K562 (cell line): ENCODE measurements around the gene NDUFAF5. TPM values are rescaled to one million over a fixed set of nuclear protein-coding genes. Genes with fewer than 3 reads are reported as not detected.

Source experiments
- ATAC-seq: fragments of 200-7000 bp; cut with Tn5 transposase; 3 replicates; pipeline ENCODE4 v1.9.1; 2020; ENCODE audit warnings: moderate library complexity
- BruUV-seq: library from RNA; stranded (reverse); fragments of 400-500 nt; replicated peaks from 2 replicates; lab custom pipeline; 2021; lab: Mats Ljungman, UMichigan
- CTCF ChIA-PET: fragments of 300-600 bp; formaldehyde crosslinking; extraction: SDS; loops from one replicate; lab custom pipeline; 2021; ENCODE audit warnings: low intra/inter-chr PET ratio; lab: Yijun Ruan, JAX
- POLR2A ChIA-PET: fragments of 300-600, 350-650 bp; sonication (Branson Sonifier 250); formaldehyde crosslinking; extraction: SDS; loops from one replicate; lab custom pipeline; 2021; ENCODE audit warnings: antibody characterized with exemption, inconsistent platforms; lab: Yijun Ruan, JAX
- DNase-seq, 4 experiments: peaks; one replicate each; pipeline versions ENCODE4 v3.0.0 to v3.0.0-alpha.2; 2011 to 2018; ENCODE audit warnings: low spot score in 3 of 4, mixed read lengths in 3 of 4; ENCODE audit errors: extremely low read depth in 1 of 4
- FAIRE-seq: peaks from 2 replicates; lab custom pipeline; 2011; peaks lifted over from hg19 to GRCh38; lab: Jason Lieb, UNC
- H2AFZ ChIP-seq: 2 replicates; pipeline ENCODE4 v1.6.0; 2011; ENCODE audit warnings: low read depth, low read length, control low read depth, inconsistent platforms
- H3K27ac ChIP-seq: fragments of 200-600 bp; 3 replicates; pipeline ENCODE4 v1.8.0; 2011; ENCODE audit warnings: low read depth, mild to moderate bottlenecking, control low read depth, inconsistent platforms, low read length, moderate library complexity, mixed read lengths; ENCODE audit errors: extremely low read depth
- H3K27me3 ChIP-seq, 2 experiments: fragments of 300-600 bp in 1 of 2; 2 replicates in 1 of 2; 3 replicates in 1 of 2; pipeline versions ENCODE4 v1.6.0 to v1.8.0; 2011; ENCODE audit warnings: inconsistent platforms in 2 of 2, low read length in 2 of 2, mild to moderate bottlenecking in 1 of 2, mixed read lengths in 1 of 2, moderate library complexity in 1 of 2; ENCODE audit not compliant: control insufficient read depth in 2 of 2, insufficient read depth in 2 of 2
- H3K36me3 ChIP-seq: fragments of 300-600 bp; 3 replicates; pipeline ENCODE4 v1.8.0; 2011; ENCODE audit warnings: mild to moderate bottlenecking, low read length, inconsistent platforms; ENCODE audit not compliant: control insufficient read depth, insufficient read depth
- H3K4me1 ChIP-seq, 2 experiments: fragments of 200-600 bp in 1 of 2; replicated peaks in 1 of 2; 2 replicates in 1 of 2; 3 replicates in 1 of 2; pipeline versions ENCODE4 v1.5.1 to v1.8.0; 2011; ENCODE audit warnings: inconsistent platforms in 2 of 2, low read length in 2 of 2, mild to moderate bottlenecking in 1 of 2, mixed read lengths in 1 of 2, moderate library complexity in 1 of 2; ENCODE audit not compliant: control insufficient read depth in 2 of 2, insufficient read depth in 2 of 2
- H3K4me2 ChIP-seq: 2 replicates; pipeline ENCODE4 v1.6.1; 2011; ENCODE audit warnings: low read length, control low read depth, inconsistent platforms, mixed read lengths; ENCODE audit not compliant: insufficient read depth
- H3K4me3 ChIP-seq: fragments of 200-600 bp; sonication (generic), shearing (Covaris generic); 2 replicates; pipeline ENCODE4 v1.5.1; 2016; ENCODE audit warnings: control low read depth, inconsistent platforms
- H3K79me2 ChIP-seq: fragments of 200-600 bp; 3 replicates; pipeline ENCODE4 v1.8.0; 2011; ENCODE audit warnings: low read length, inconsistent platforms; ENCODE audit not compliant: control insufficient read depth, insufficient read depth
- H3K9ac ChIP-seq, 2 experiments: 2 replicates each; pipeline versions ENCODE4 v1.6.0 to v1.6.1; 2011; ENCODE audit warnings: low read depth in 2 of 2, low read length in 2 of 2, control low read depth in 1 of 2, inconsistent platforms in 1 of 2, mild to moderate bottlenecking in 1 of 2, mixed read lengths in 1 of 2; ENCODE audit not compliant: insufficient read depth in 1 of 2
- H3K9me1 ChIP-seq: one replicate; pipeline ENCODE4 v1.6.0; 2011; ENCODE audit warnings: inconsistent platforms, mild to moderate bottlenecking, low read length, moderate library complexity; ENCODE audit not compliant: control insufficient read depth, insufficient read depth
- H3K9me3 ChIP-seq: replicated peaks from 2 replicates; pipeline ENCODE4 v1.5.1; 2011; ENCODE audit warnings: low read depth, low read length, inconsistent platforms; ENCODE audit not compliant: control insufficient read depth, insufficient read depth
- H4K20me1 ChIP-seq: replicated peaks from 2 replicates; pipeline ENCODE4 v1.6.1; 2011; ENCODE audit warnings: low read length, inconsistent platforms, mixed read lengths; ENCODE audit not compliant: control insufficient read depth, insufficient read depth
- BMI1 ChIP-seq: fragments of 150-350 bp; IDR thresholded peaks from 2 replicates; pipeline ENCODE4 v1.6.1; 2014; ENCODE audit warnings: low read length
- CREB1 ChIP-seq, 2 experiments: sonication (generic) in 1 of 2; formaldehyde crosslinking in 1 of 2; IDR thresholded peaks; 2 replicates each; pipeline versions ENCODE4 v1.6.1 to v1.8.0; 2012 to 2022; ENCODE audit warnings: inconsistent platforms in 1 of 2, mild to moderate bottlenecking in 1 of 2, missing genetic modification reagents in 1 of 2, moderate library complexity in 1 of 2
- CXXC5 ChIP-seq: fragments of 250-450 bp; sonication (Bioruptor Pico); IDR thresholded peaks from 2 replicates; pipeline ENCODE4 v1.8.0; 2022; ENCODE audit warnings: inconsistent platforms, mild to moderate bottlenecking, moderate library complexity
- MYNN ChIP-seq, 2 experiments: sonication (generic); formaldehyde crosslinking in 1 of 2; IDR thresholded peaks; 2 replicates each; pipeline versions ENCODE4 v1.5.0 to v1.6.1; 2016 to 2020; ENCODE audit warnings: antibody characterized with exemption in 1 of 2, missing genetic modification reagents in 1 of 2
- NCOA4 ChIP-seq: fragments of 450-650 bp; IDR thresholded peaks from 2 replicates; pipeline ENCODE4 v1.6.1; 2018; ENCODE audit warnings: mild to moderate bottlenecking; ENCODE audit not compliant: partially characterized antibody
- SAFB2 ChIP-seq: fragments of 200-400 bp; formaldehyde crosslinking; IDR thresholded peaks from 2 replicates; pipeline ENCODE4 v1.6.1; 2018; ENCODE audit warnings: borderline replicate concordance, low read length, low read depth, moderate library complexity; ENCODE audit not compliant: severe bottlenecking
- SRF ChIP-seq, 2 experiments: fragments of 250-450, 450-650 bp in 1 of 2; sonication (Bioruptor Pico) in 1 of 2; sonication (generic) in 1 of 2; formaldehyde crosslinking; IDR thresholded peaks; 2 replicates each; pipeline versions ENCODE4 v1.5.0 to v1.5.1; 2020 to 2022; ENCODE audit warnings: mild to moderate bottlenecking in 1 of 2, missing genetic modification reagents in 1 of 2
- ZNF583 ChIP-seq: fragments of 250-450 bp; sonication (Bioruptor Pico); IDR thresholded peaks from 2 replicates; pipeline ENCODE4 v1.4.0; 2020
- ZNF668 ChIP-seq: fragments of 250-450 bp; sonication (Bioruptor Pico); IDR thresholded peaks from 2 replicates; pipeline ENCODE4 v1.8.0; 2022; ENCODE audit warnings: mild to moderate bottlenecking, inconsistent platforms
- WGBS: fragments of 100-300 bp; shearing (Covaris generic); methylation state at CpG from one replicate; pipeline ENCODE4 v1.1.6; 2016; ENCODE audit warnings: low coverage, mixed read lengths; ENCODE audit not compliant: insufficient coverage; ENCODE audit errors: missing lambda C conversion rate; 5-methylcytosine and 5-hydroxymethylcytosine counted together
- in situ Hi-C: fragments of 300-500 bp; cut with MboI; formaldehyde crosslinking; loops from 4 replicates; pipeline ENCODE4 v1.15.0; 2018; ENCODE audit warnings: inconsistent platforms, mixed read lengths
- intact Hi-C: fragments of 100-400 bp; cut with micrococcal nuclease; formaldehyde crosslinking; loops from 2 replicates; pipeline ENCODE4 v1.14.2; 2022
- polyA plus RNA-seq, 8 experiments: library from polyadenylated mRNA; depleted of rRNA in 4 of 8; stranded (reverse) in 5 of 8; unstranded in 3 of 8; fragments of >200 nt; fragmentation: Nextera tagmentation in 2 of 8; fragmentation: Illumina TruSeq in 1 of 8; extraction: Ambion mirVana in 2 of 8; extraction: Trizol in 1 of 8; gene quantifications; 2 replicates each; pipeline versions ENCODE4 v1.2.1 to v1.2.3, GENCODE V29; 2011 to 2014; ENCODE audit warnings: inconsistent platforms in 1 of 8, missing spikeins in 1 of 8
- total RNA-seq, 7 experiments: library from RNA; depleted of rRNA in 6 of 7; stranded (reverse); fragments of >200 nt in 6 of 7; fragmentation: Illumina TruSeq in 2 of 7; extraction: Trizol in 2 of 7; gene quantifications; 2 replicates each; pipeline versions ENCODE4 v1.2.1 to v1.2.3, GENCODE V29; 2011 to 2021; ENCODE audit warnings: low replicate concordance in 1 of 7
- TF ChIP-seq, protein P1 (sequence below): fragments of 450-650 bp; IDR thresholded peaks from 2 replicates; pipeline ENCODE4 v1.6.1; 2017; ENCODE audit warnings: mild to moderate bottlenecking, moderate library complexity
- TF ChIP-seq, protein P2 (sequence below): fragments of 450-650 bp; formaldehyde crosslinking; IDR thresholded peaks from 2 replicates; pipeline ENCODE4 v1.4.0; 2020; ENCODE audit warnings: mild to moderate bottlenecking
- TF ChIP-seq, protein P3 (sequence below), 2 experiments: IDR thresholded peaks in 1 of 2; conservative IDR thresholded peaks in 1 of 2; 2 replicates each; pipeline ENCODE4 v1.6.1; 2016; ENCODE audit warnings: low read depth in 2 of 2, mild to moderate bottlenecking in 1 of 2, missing compliant biosample characterization in 1 of 2, missing genetic modification characterization in 1 of 2, moderate library complexity in 1 of 2
- TF ChIP-seq, protein P4 (sequence below): sonication (generic); formaldehyde crosslinking; IDR thresholded peaks from 2 replicates; pipeline ENCODE4 v1.8.0; 2022; ENCODE audit warnings: missing genetic modification reagents, mild to moderate bottlenecking, borderline replicate concordance

The NDUFAF5 gene
- total and polyA plus RNA-seq, 9 of the 15 experiments (the other 6 are each of a cell fraction or from before 2014, with no cell fraction given): 17.2 to 33.1 (median 27.3) TPM

DNA sequence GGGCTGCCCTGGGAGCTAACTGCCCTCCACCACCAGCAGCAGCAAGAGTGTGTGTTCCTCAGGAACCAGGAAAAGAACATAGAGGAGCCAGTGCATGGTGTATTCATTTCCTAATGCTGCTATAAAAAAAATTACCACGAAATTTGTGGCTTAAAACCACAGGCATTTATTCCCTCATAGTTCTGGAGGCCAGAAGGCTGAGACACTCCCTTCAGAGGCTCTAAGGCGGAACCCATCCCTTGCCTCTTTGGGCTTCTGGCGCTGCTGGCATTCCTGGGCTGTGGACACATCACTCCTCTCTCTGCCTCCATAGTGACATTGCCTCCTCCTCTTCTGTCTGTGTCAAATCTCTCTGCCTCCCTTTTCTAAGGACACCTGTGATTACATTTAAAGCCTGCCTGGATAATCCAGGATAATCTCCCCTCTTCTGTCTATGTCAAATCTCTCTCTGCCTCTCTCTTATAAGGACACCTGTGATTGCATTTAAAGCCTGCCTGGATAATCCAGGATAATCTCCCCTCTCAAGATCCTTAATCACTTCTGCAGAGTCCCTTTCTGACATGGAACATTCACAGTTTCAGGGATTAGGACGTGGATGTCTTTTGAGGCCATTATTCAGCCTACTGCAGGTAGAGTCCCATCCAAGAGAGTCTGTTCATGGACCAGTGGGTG lies 54.7 kb downstream of the NDUFAF5 start:
- CTCF ChIA-PET: no interaction called here
- TF ChIP-seq SRF (CRISPR knock-in tag; IDR thresholded peaks at IDR 0.05) (no peak), NCOA4 (no peak), ZNF583 (CRISPR knock-in tag) (no peak), SAFB2 (no peak), CREB1 (IDR thresholded peaks at IDR 0.05) (no peak), CREB1 (CRISPR knock-in tag; IDR thresholded peaks at IDR 0.05) (no peak), MYNN (IDR thresholded peaks at IDR 0.05) (no peak), MYNN (CRISPR knock-in tag; IDR thresholded peaks at IDR 0.05) (no peak), ZNF668 (CRISPR knock-in tag) (no peak), BMI1 (no peak), CXXC5 (CRISPR knock-in tag) (no peak)
- TF ChIP-seq, protein P1, sequence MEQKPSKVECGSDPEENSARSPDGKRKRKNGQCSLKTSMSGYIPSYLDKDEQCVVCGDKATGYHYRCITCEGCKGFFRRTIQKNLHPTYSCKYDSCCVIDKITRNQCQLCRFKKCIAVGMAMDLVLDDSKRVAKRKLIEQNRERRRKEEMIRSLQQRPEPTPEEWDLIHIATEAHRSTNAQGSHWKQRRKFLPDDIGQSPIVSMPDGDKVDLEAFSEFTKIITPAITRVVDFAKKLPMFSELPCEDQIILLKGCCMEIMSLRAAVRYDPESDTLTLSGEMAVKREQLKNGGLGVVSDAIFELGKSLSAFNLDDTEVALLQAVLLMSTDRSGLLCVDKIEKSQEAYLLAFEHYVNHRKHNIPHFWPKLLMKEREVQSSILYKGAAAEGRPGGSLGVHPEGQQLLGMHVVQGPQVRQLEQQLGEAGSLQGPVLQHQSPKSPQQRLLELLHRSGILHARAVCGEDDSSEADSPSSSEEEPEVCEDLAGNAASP: no peak
- TF ChIP-seq, protein P2, sequence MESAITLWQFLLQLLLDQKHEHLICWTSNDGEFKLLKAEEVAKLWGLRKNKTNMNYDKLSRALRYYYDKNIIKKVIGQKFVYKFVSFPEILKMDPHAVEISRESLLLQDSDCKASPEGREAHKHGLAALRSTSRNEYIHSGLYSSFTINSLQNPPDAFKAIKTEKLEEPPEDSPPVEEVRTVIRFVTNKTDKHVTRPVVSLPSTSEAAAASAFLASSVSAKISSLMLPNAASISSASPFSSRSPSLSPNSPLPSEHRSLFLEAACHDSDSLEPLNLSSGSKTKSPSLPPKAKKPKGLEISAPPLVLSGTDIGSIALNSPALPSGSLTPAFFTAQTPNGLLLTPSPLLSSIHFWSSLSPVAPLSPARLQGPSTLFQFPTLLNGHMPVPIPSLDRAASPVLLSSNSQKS: no peak
- TF ChIP-seq, protein P3, sequence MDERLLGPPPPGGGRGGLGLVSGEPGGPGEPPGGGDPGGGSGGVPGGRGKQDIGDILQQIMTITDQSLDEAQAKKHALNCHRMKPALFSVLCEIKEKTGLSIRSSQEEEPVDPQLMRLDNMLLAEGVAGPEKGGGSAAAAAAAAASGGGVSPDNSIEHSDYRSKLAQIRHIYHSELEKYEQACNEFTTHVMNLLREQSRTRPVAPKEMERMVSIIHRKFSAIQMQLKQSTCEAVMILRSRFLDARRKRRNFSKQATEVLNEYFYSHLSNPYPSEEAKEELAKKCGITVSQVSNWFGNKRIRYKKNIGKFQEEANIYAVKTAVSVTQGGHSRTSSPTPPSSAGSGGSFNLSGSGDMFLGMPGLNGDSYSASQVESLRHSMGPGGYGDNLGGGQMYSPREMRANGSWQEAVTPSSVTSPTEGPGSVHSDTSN (CRISPR knock-in tag; IDR thresholded peaks at IDR 0.05; ENCODE audit: low read depth): no peak
- TF ChIP-seq, protein P3 (tag; conservative IDR thresholded peaks at IDR 0.05; ENCODE audit: low read depth): no peak
- TF ChIP-seq, protein P4, sequence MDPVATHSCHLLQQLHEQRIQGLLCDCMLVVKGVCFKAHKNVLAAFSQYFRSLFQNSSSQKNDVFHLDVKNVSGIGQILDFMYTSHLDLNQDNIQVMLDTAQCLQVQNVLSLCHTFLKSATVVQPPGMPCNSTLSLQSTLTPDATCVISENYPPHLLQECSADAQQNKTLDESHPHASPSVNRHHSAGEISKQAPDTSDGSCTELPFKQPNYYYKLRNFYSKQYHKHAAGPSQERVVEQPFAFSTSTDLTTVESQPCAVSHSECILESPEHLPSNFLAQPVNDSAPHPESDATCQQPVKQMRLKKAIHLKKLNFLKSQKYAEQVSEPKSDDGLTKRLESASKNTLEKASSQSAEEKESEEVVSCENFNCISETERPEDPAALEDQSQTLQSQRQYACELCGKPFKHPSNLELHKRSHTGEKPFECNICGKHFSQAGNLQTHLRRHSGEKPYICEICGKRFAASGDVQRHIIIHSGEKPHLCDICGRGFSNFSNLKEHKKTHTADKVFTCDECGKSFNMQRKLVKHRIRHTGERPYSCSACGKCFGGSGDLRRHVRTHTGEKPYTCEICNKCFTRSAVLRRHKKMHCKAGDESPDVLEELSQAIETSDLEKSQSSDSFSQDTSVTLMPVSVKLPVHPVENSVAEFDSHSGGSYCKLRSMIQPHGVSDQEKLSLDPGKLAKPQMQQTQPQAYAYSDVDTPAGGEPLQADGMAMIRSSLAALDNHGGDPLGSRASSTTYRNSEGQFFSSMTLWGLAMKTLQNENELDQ (CRISPR knock-in tag): no peak

More for the DNA sequence above, 54.7 kb downstream of the NDUFAF5 start:
- 0% methylated on average over 4 of the region's 4 CpGs for WGBS
- POLR2A ChIA-PET: no interaction called here
- no TSS peak for BruUV-seq
- FAIRE-seq (no peak), ATAC-seq (no peak), DNase-seq (no peak)
- H3K27ac ChIP-seq: no peak overlapping the region
- H3K36me3 ChIP-seq: no peaks in the 10 kb centered on the region
- H3K27me3 ChIP-seq: peaks cover 0 to 5% of the 10 kb centered on the region in 2 experiments; a peak in 2 of 5 replicates
- H3K79me2 ChIP-seq: no peaks in the 10 kb centered on the region
- H3K4me3 ChIP-seq: no peak overlapping the region
- no peaks in the 10 kb centered on the region for H3K4me1 ChIP-seq
- H3K9me1 ChIP-seq: no peaks in the 10 kb centered on the region
- no peak overlapping the region for H3K4me2 ChIP-seq
- no peaks in the 10 kb centered on the region for H4K20me1 ChIP-seq
- in situ Hi-C loops: no loop called here
- H3K9me3 ChIP-seq: no peaks in the 10 kb centered on the region
- no peak overlapping the region for H2AFZ ChIP-seq
- H3K9ac ChIP-seq: no peak overlapping the region
- intact Hi-C loops: no loop called here
